ENCODE data around the gene MTMR12. TPM values are rescaled to one million over a fixed set of nuclear protein-coding genes. Genes with fewer than 3 reads are reported as not detected.

MTMR12 gene
- total and polyA plus RNA-seq, 2 of the 8 experiments (the other 6 are each of a cell fraction or from before 2014, with no cell fraction given), result 19.1 to 59.3 TPM

DNA sequence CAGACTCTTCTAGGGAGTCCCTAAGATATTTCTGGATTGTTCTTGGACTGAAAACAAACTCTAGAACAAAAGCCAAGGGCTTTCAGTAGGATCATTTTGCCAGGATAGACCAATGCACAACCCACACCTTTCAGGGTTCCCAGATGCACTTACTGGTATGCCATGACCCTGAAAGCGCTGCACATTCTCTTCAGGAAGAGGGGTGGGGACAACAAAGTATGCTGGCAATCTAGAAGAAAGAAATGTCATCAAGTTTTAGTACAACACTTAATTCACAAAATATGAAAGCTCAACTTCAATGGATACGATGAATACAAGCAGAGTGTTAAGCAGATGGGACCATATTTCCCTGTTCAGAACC is 57.2 kb downstream of the MTMR12 start (continued):
- TF ChIP-seq, protein P1, sequence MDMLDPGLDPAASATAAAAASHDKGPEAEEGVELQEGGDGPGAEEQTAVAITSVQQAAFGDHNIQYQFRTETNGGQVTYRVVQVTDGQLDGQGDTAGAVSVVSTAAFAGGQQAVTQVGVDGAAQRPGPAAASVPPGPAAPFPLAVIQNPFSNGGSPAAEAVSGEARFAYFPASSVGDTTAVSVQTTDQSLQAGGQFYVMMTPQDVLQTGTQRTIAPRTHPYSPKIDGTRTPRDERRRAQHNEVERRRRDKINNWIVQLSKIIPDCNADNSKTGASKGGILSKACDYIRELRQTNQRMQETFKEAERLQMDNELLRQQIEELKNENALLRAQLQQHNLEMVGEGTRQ (IDR thresholded peaks at IDR 0.05; ENCODE audit: low read length), result no peak
- TF ChIP-seq NRF1 (IDR thresholded peaks at IDR 0.05; ENCODE audit: low read depth, low read length) (no peak), FOSL1 (IDR thresholded peaks at IDR 0.05; ENCODE audit: insufficient read depth, low read depth, low read length) (no peak), RXRA (IDR thresholded peaks at IDR 0.05; ENCODE audit: insufficient read depth, low read depth, low read length) (no peak), PHF8 (conservative IDR thresholded peaks at IDR 0.05; ENCODE audit: low read depth, low read length) (no peak), BCL11A (IDR thresholded peaks at IDR 0.05; ENCODE audit: low read depth in 2 of 2, low read length in 2 of 2) (no peak), NANOG (IDR thresholded peaks at IDR 0.05; ENCODE audit: insufficient read depth, low read depth, low read length, poor library complexity, severe bottlenecking) (no peak)

All from H1 (cell line).